ENCODE data around the gene CRABP1.
"Not testable (repeated sequence)": the region's sequence is repeated elsewhere in the genome, so short reads cannot be mapped to it uniquely, and the experiment has no call there.

Gene CRABP1

GRCh38 chr15:78380143-78380542 lies 40.0 kb downstream of the CRABP1 start:
- not testable (repeated sequence) for DNase-seq

- no peak for DNase-seq
Measured at GRCh38 chr15:78382114-78382880, 42.1 kb downstream of the CRABP1 start.

GRCh38 chr15:78384651-78385050 lies 44.5 kb downstream of the CRABP1 start:
- DNase-seq = no peak

GRCh38 chr15:78387246-78388037 lies 47.3 kb downstream of the CRABP1 start:
- DNase-seq = no peak

- no peak for DNase-seq
Measured at GRCh38 chr15:78388865-78389264, 48.7 kb downstream of the CRABP1 start.

- DNase-seq = no peak
Measured at GRCh38 chr15:78389322-78389721, 49.2 kb downstream of the CRABP1 start.

- DNase-seq = no peak
Measured at GRCh38 chr15:78389738-78390137, 49.6 kb downstream of the CRABP1 start.

- no peak for DNase-seq
Measured at GRCh38 chr15:78390242-78390641, 50.1 kb downstream of the CRABP1 start.

GRCh38 chr15:78390826-78391225 lies 50.7 kb downstream of the CRABP1 start:
- no peak for DNase-seq

- no peak for DNase-seq
Measured at GRCh38 chr15:78391781-78392180, 51.6 kb downstream of the CRABP1 start.

- no peak for DNase-seq
Measured at GRCh38 chr15:78392430-78392829, 52.3 kb downstream of the CRABP1 start.

- DNase-seq = no peak
Measured at GRCh38 chr15:78393137-78393536, 53.0 kb downstream of the CRABP1 start.

GRCh38 chr15:78394026-78394425 lies 53.9 kb downstream of the CRABP1 start:
- no peak for DNase-seq

- no peak for DNase-seq
Measured at GRCh38 chr15:78394981-78395616, 54.9 kb downstream of the CRABP1 start.

- no peak for DNase-seq
Measured at GRCh38 chr15:78396186-78396814, 56.1 kb downstream of the CRABP1 start.

GRCh38 chr15:78396976-78397375 lies 56.8 kb downstream of the CRABP1 start:
- DNase-seq = peak; percentile 6

GRCh38 chr15:78397382-78397781 lies 57.2 kb downstream of the CRABP1 start:
- DNase-seq = no peak
